A549 (cell line): ENCODE data around the gene KCND3. TPM values are rescaled to one million over a fixed set of nuclear protein-coding genes. Genes with fewer than 3 reads are reported as not detected.

Experiments
- ATAC-seq, 2 experiments: fragments of 200-7000 bp in 1 of 2; fragments of >200 bp in 1 of 2; cut with Nextera tagmentation in 1 of 2; cut with Tn5 transposase in 1 of 2; 3 replicates each; pipeline versions ENCODE4 v1.8.0 to v1.9.1; 2018 to 2020; ENCODE audit warnings: mild to moderate bottlenecking in 1 of 2, moderate library complexity in 1 of 2
- CTCF ChIA-PET: fragments of 300-600 bp; sonication (Branson Sonifier 250); formaldehyde crosslinking; extraction: SDS; loops from one replicate; lab custom pipeline; 2021; ENCODE audit warnings: antibody characterized with exemption, inconsistent platforms; lab: Yijun Ruan, JAX
- POLR2A ChIA-PET: fragments of 350-600 bp; formaldehyde crosslinking; extraction: SDS; loops from one replicate; lab custom pipeline; 2021; ENCODE audit warnings: antibody characterized with exemption, inconsistent platforms; lab: Yijun Ruan, JAX
- DNase-seq, 2 experiments: peaks; one replicate each; pipeline versions ENCODE4 v3.0.0 to v3.0.0-alpha.2; 2011 to 2016; ENCODE audit warnings: low read depth in 1 of 2, low spot score in 1 of 2
- FAIRE-seq: peaks from 2 replicates; lab custom pipeline; 2011; peaks lifted over from hg19 to GRCh38; lab: Jason Lieb, UNC
- H3K27ac ChIP-seq, 2 experiments: fragments of >200 bp; sonication (Bioruptor Twin); formaldehyde crosslinking; 3 replicates each; pipeline ENCODE4 v1.5.1; 2016 to 2017
- H3K4me1 ChIP-seq: fragments of >200 bp; sonication (Bioruptor Twin); formaldehyde crosslinking; 3 replicates; pipeline ENCODE4 v1.6.1; 2016
- H3K4me2 ChIP-seq: fragments of >200 bp; sonication (Bioruptor Twin); formaldehyde crosslinking; 3 replicates; pipeline ENCODE4 v1.6.1; 2016
- H3K4me3 ChIP-seq: fragments of >200 bp; sonication (Bioruptor Twin); formaldehyde crosslinking; 3 replicates; pipeline ENCODE4 v1.5.1; 2016
- H3K9me3 ChIP-seq: fragments of >200 bp; sonication (Bioruptor Twin); formaldehyde crosslinking; 3 replicates; pipeline ENCODE4 v1.6.1; 2016
- ATOH8 ChIP-seq: fragments of 250-450 bp; sonication (Bioruptor Pico); IDR thresholded peaks from 2 replicates; pipeline ENCODE4 v1.5.0; 2020; ENCODE audit warnings: low read depth, mild to moderate bottlenecking, moderate library complexity
- BCL3 ChIP-seq: fragments of >200 bp; sonication (Bioruptor Twin); formaldehyde crosslinking; IDR thresholded peaks from 3 replicates; pipeline ENCODE4 v1.6.1; 2016
- BHLHE40 ChIP-seq: IDR thresholded peaks from 2 replicates; pipeline ENCODE4 v1.6.1; 2012; ENCODE audit warnings: low read depth, low read length, inconsistent platforms
- CHD4 ChIP-seq: fragments of 200-600 bp; sonication (generic); IDR thresholded peaks from 2 replicates; pipeline ENCODE4 v1.6.1; 2016; ENCODE audit warnings: antibody characterized with exemption, mild to moderate bottlenecking, borderline replicate concordance
- EHMT2 ChIP-seq: fragments of 200-600 bp; sonication (generic); IDR thresholded peaks from 2 replicates; pipeline ENCODE4 v1.6.1; 2016; ENCODE audit warnings: antibody characterized with exemption, low read depth, mild to moderate bottlenecking, moderate library complexity
- ELK1 ChIP-seq: fragments of 150-350 bp; IDR thresholded peaks from 2 replicates; pipeline ENCODE4 v1.6.1; 2014; ENCODE audit warnings: low read depth, mild to moderate bottlenecking, low read length
- EP300 ChIP-seq, 2 experiments: fragments of >200 bp; sonication (Bioruptor Twin); formaldehyde crosslinking; IDR thresholded peaks; 2 replicates in 1 of 2; 3 replicates in 1 of 2; pipeline ENCODE4 v1.6.1; 2016 to 2017
- FOSB ChIP-seq: fragments of 250-450 bp; sonication (Bioruptor Pico); IDR thresholded peaks from 2 replicates; pipeline ENCODE4 v1.5.0; 2020; ENCODE audit warnings: mild to moderate bottlenecking, moderate library complexity
- FOSL2 ChIP-seq, 2 experiments: fragments of 450-650 bp in 1 of 2; fragments of >200 bp in 1 of 2; sonication (Bioruptor Twin) in 1 of 2; formaldehyde crosslinking; IDR thresholded peaks; 2 replicates each; pipeline versions ENCODE4 v1.5.0 to v1.6.1; 2016 to 2020; ENCODE audit warnings: mild to moderate bottlenecking in 1 of 2, moderate library complexity in 1 of 2
- FOXS1 ChIP-seq: fragments of 250-450 bp; sonication (Bioruptor Pico); IDR thresholded peaks from 2 replicates; pipeline ENCODE4 v1.5.0; 2020; ENCODE audit warnings: mild to moderate bottlenecking, moderate library complexity
- HES2 ChIP-seq: fragments of >200 bp; sonication (Bioruptor Twin); formaldehyde crosslinking; IDR thresholded peaks from 2 replicates; pipeline ENCODE4 v1.6.1; 2016
- HOXA7 ChIP-seq: fragments of 250-450 bp; sonication (Bioruptor Pico); IDR thresholded peaks from 2 replicates; pipeline ENCODE4 v1.5.0; 2020; ENCODE audit warnings: mild to moderate bottlenecking, moderate library complexity
- HOXB13 ChIP-seq: fragments of 250-450 bp; sonication (Bioruptor Pico); IDR thresholded peaks from 2 replicates; pipeline ENCODE4 v1.5.0; 2020; ENCODE audit warnings: low read depth, mild to moderate bottlenecking, moderate library complexity
- JUN ChIP-seq, 2 experiments: fragments of >200 bp; sonication (Bioruptor Twin); formaldehyde crosslinking; IDR thresholded peaks; 2 replicates in 1 of 2; 3 replicates in 1 of 2; pipeline ENCODE4 v1.6.1; 2016 to 2017
- JUNB ChIP-seq: fragments of >200 bp; sonication (Bioruptor Twin); formaldehyde crosslinking; IDR thresholded peaks from 2 replicates; pipeline ENCODE4 v1.6.1; 2016
- MYC ChIP-seq: IDR thresholded peaks from 2 replicates; pipeline ENCODE4 v1.6.1; 2012; ENCODE audit warnings: mild to moderate bottlenecking, inconsistent platforms, low read length, improper control_type of control experiment, borderline replicate concordance
- NFE2L2 ChIP-seq: fragments of 150-350 bp; conservative IDR thresholded peaks from 2 replicates; pipeline ENCODE4 v1.6.1; 2014; ENCODE audit warnings: low read length
- NR3C1 ChIP-seq: fragments of >200 bp; sonication (Bioruptor Twin); formaldehyde crosslinking; IDR thresholded peaks from 3 replicates; pipeline ENCODE4 v1.6.1; 2017
- PBX3 ChIP-seq: IDR thresholded peaks from 2 replicates; pipeline ENCODE4 v1.6.1; 2012
- PHF8 ChIP-seq: fragments of 200-600 bp; sonication (generic); IDR thresholded peaks from 2 replicates; pipeline ENCODE4 v1.6.1; 2016; ENCODE audit warnings: low read depth, mild to moderate bottlenecking, antibody characterized with exemption, moderate library complexity, borderline replicate concordance
- POLR2AphosphoS2 ChIP-seq: conservative IDR thresholded peaks from 2 replicates; pipeline ENCODE4 v1.6.1; 2012; ENCODE audit warnings: low read length, improper control_type of control experiment, inconsistent platforms
- RARB ChIP-seq: fragments of 250-450 bp; sonication (Bioruptor Pico); IDR thresholded peaks from 2 replicates; pipeline ENCODE4 v1.8.0; 2021; ENCODE audit warnings: mild to moderate bottlenecking, moderate library complexity
- RNF2 ChIP-seq: fragments of 200-600 bp; sonication (generic); IDR thresholded peaks from 2 replicates; pipeline ENCODE4 v1.6.1; 2016; ENCODE audit warnings: low read depth, mild to moderate bottlenecking, antibody characterized with exemption, moderate library complexity, borderline replicate concordance
- SREBF2 ChIP-seq: fragments of 450-650 bp; IDR thresholded peaks from 2 replicates; pipeline ENCODE4 v1.6.1; 2014; ENCODE audit warnings: mild to moderate bottlenecking, moderate library complexity
- TP53 ChIP-seq: fragments of 250-450 bp; sonication (Bioruptor Pico); IDR thresholded peaks from 2 replicates; pipeline ENCODE4 v1.5.0; 2021; ENCODE audit warnings: mild to moderate bottlenecking, moderate library complexity
- USF2 ChIP-seq: fragments of 450-650 bp; IDR thresholded peaks from 2 replicates; pipeline ENCODE4 v1.6.1; 2014; ENCODE audit warnings: antibody characterized with exemption
- ZC3H11A ChIP-seq: fragments of 450-650 bp; IDR thresholded peaks from 2 replicates; pipeline ENCODE4 v1.6.1; 2014; ENCODE audit warnings: antibody characterized with exemption, mild to moderate bottlenecking
- ZFP36 ChIP-seq: fragments of 450-650 bp; IDR thresholded peaks from 2 replicates; pipeline ENCODE4 v1.6.1; 2014; ENCODE audit warnings: borderline replicate concordance; ENCODE audit not compliant: partially characterized antibody
- ZNF302 ChIP-seq: fragments of 250-450 bp; sonication (Bioruptor Pico); IDR thresholded peaks from 2 replicates; pipeline ENCODE4 v1.9.0; 2021; ENCODE audit warnings: inconsistent platforms, mild to moderate bottlenecking, moderate library complexity
- WGBS: methylation state at CpG from one replicate; pipeline ENCODE4 v1.1.6; 2017; ENCODE audit errors: missing lambda C conversion rate; 5-methylcytosine and 5-hydroxymethylcytosine counted together
- polyA plus RNA-seq, 4 experiments: library from polyadenylated mRNA; depleted of rRNA in 3 of 4; stranded (reverse); fragments of >200 nt; fragmentation: RNase III in 1 of 4; extraction: RNeasy Plus Mini Kit Qiagen cat#74134 plus additional on column Dnase treatment in 1 of 4; gene quantifications; 2 replicates in 3 of 4; 3 replicates in 1 of 4; pipeline ENCODE4 v1.2.3, GENCODE V29; 2011 to 2017

Gene KCND3
- polyA plus RNA-seq, 2 of the 4 experiments (the other 2 are of a cell fraction): not detected

- no peak for TF ChIP-seq ZFP36
- TF ChIP-seq JUN (IDR thresholded peaks at IDR 0.05): no peak
- TF ChIP-seq BCL3: no peak
- no peak for TF ChIP-seq PHF8
- TF ChIP-seq FOSB (CRISPR knock-in tag): no peak
- no peak for TF ChIP-seq FOXS1
- TF ChIP-seq EHMT2: no peak
- no peak for TF ChIP-seq RNF2
- no peak for TF ChIP-seq CHD4
- TF ChIP-seq USF2: no peak
- TF ChIP-seq FOSL2 (IDR thresholded peaks at IDR 0.05): no peak
- TF ChIP-seq FOSL2 (CRISPR knock-in tag; IDR thresholded peaks at IDR 0.05): no peak
- no peak for TF ChIP-seq TP53 (CRISPR knock-in tag)
- TF ChIP-seq RARB (CRISPR knock-in tag): no peak
- no peak for TF ChIP-seq HOXA7 (CRISPR knock-in tag)
- no peak for TF ChIP-seq ZC3H11A
- TF ChIP-seq SREBF2: no peak
- WGBS: 43% methylated on average over 3 of the region's 3 CpGs
- DNase-seq: no peak
- H3K27ac ChIP-seq: no peak overlapping the region
- POLR2A ChIA-PET: no interaction called here
- CTCF ChIA-PET: no interaction called here
- no peak for FAIRE-seq
- ATAC-seq: no peak
- H3K4me2 ChIP-seq: no peak overlapping the region
- no peaks in the 10 kb centered on the region for H3K9me3 ChIP-seq
- no peak overlapping the region for H3K4me3 ChIP-seq
- H3K4me1 ChIP-seq: no peaks in the 10 kb centered on the region
These were observed 85.5 kb downstream of the KCND3 start for GRCh38 chr1:111903871-111904449.

- ATAC-seq: no peak
- WGBS: 4% methylated on average over 2 of the region's 4 CpGs
- Histone ChIP-seq H3K4me2 (no peak overlapping the region), H3K4me1 (no peaks in the 10 kb centered on the region), H3K4me3 (no peak overlapping the region), H3K9me3 (no peaks in the 10 kb centered on the region), H3K27ac (no peak overlapping the region)
- ChIA-PET CTCF (no interaction called here), POLR2A (no interaction called here)
- no peak for TF ChIP-seq MYC
- no peak for TF ChIP-seq EHMT2
- no peak for DNase-seq
- no peak for FAIRE-seq
These were observed 86.2 kb downstream of the KCND3 start for GRCh38 chr1:111903148-111903870.

- H3K9me3 ChIP-seq: no peaks in the 10 kb centered on the region
- H3K4me1 ChIP-seq: no peaks in the 10 kb centered on the region
- no peak overlapping the region for H3K4me3 ChIP-seq
- no peak overlapping the region for H3K4me2 ChIP-seq
- H3K27ac ChIP-seq: no peak overlapping the region
- DNase-seq (no peak), ATAC-seq (no peak), FAIRE-seq (no peak)
- ChIA-PET POLR2A (no interaction called here), CTCF (no interaction called here)
- 63% methylated on average over 13 of the region's 16 CpGs for WGBS
- TF ChIP-seq HES2 (no peak), NR3C1 (no peak), POLR2AphosphoS2 (no peak), NFE2L2 (no peak), ZNF302 (no peak), JUNB (no peak), ZC3H11A (no peak), BHLHE40 (no peak), ATOH8 (CRISPR knock-in tag) (no peak), HOXB13 (CRISPR knock-in tag) (no peak), EP300 (IDR thresholded peaks at IDR 0.05) (no peak), PBX3 (no peak), MYC (no peak), SREBF2 (no peak), ELK1 (no peak)
These were observed 94.0 kb downstream of the KCND3 start for GRCh38 chr1:111895469-111895868.
